ENCODE results near the gene NREP. TPM values are rescaled to one million over a fixed set of nuclear protein-coding genes. Genes with fewer than 3 reads are reported as not detected.

NREP gene
- polyA plus RNA-seq, 3 donors: 16.6 to 23.6 (median 17.1) TPM

GRCh38 chr5:111735583-111736270 is 21.3 kb downstream of the NREP start:
- Histone ChIP-seq H3K4me1 (ENCODE audit: control insufficient read depth in 1 of 2, insufficient read depth in 2 of 2, low read length in 2 of 2) (no peaks in the 10 kb centered on the region), H3K4me2 (replicated peaks; ENCODE audit: extremely low read depth, low read length, poor library complexity, severe bottlenecking) (no peak overlapping the region), H3K4me3 (replicated peaks in 1 of 3; ENCODE audit: low read depth in 2 of 3, low read length in 3 of 3) (no peak overlapping the region), H3K9me3 (replicated peaks in 1 of 2; ENCODE audit: control insufficient read depth in 1 of 2, insufficient read depth in 1 of 2, low read length in 2 of 2) (no peaks in the 10 kb centered on the region), H4K20me1 (ENCODE audit: insufficient read depth, low read length) (no peaks in the 10 kb centered on the region), H2AFZ (ENCODE audit: insufficient read depth, low read depth, low read length, poor library complexity, severe bottlenecking) (no peak overlapping the region), H3K27me3 (ENCODE audit: control insufficient read depth in 2 of 2, insufficient read depth in 2 of 2, low read length in 2 of 2) (no peaks in the 10 kb centered on the region), H3K27ac (ENCODE audit: low read depth in 1 of 2, low read length in 2 of 2) (no peak overlapping the region), H3K9ac (ENCODE audit: insufficient read depth, low read length, poor library complexity, severe bottlenecking) (no peak overlapping the region), H3K36me3 (replicated peaks in 1 of 2; ENCODE audit: control insufficient read depth in 1 of 2, insufficient read depth in 2 of 2, low read length in 2 of 2) (peaks cover 2 to 37% of the 10 kb centered on the region in 2 donors), H3K79me2 (ENCODE audit: insufficient read depth, low read length) (no peaks in the 10 kb centered on the region)
- H3K27ac Mint-ChIP-seq: no peak overlapping the region
- intact Hi-C loops (cut with micrococcal nuclease): no loop called here
- H3K36me3 Mint-ChIP-seq: peaks cover 32 to 37% of the 10 kb centered on the region in 2 donors
- H3K4me3 Mint-ChIP-seq: no peak overlapping the region
- WGBS (ENCODE audit: insufficient coverage): 86% methylated on average over 3 of the region's 8 CpGs
- H3K9me3 Mint-ChIP-seq: no peaks in the 10 kb centered on the region
- no peak for TF ChIP-seq CTCF (IDR thresholded peaks at IDR 0.05)
- DNase-seq: peak in 1 of 3 donors; percentile 14
- peaks cover 0 to 1% (median 0%) of the 10 kb centered on the region in 3 donors for H3K27me3 Mint-ChIP-seq (ENCODE audit: low read depth in 3 of 3)
- peaks cover 3% of the 10 kb centered on the region for H3K4me1 Mint-ChIP-seq

GRCh38 chr5:111734597-111734996 is 22.4 kb downstream of the NREP start:
- Histone ChIP-seq H3K4me3 (replicated peaks in 1 of 3; ENCODE audit: low read depth in 2 of 3, low read length in 3 of 3) (no peak overlapping the region), H3K36me3 (replicated peaks in 1 of 2; ENCODE audit: control insufficient read depth in 1 of 2, insufficient read depth in 2 of 2, low read length in 2 of 2) (peaks cover 2 to 37% of the 10 kb centered on the region in 2 donors), H3K79me2 (ENCODE audit: insufficient read depth, low read length) (no peaks in the 10 kb centered on the region), H2AFZ (ENCODE audit: insufficient read depth, low read depth, low read length, poor library complexity, severe bottlenecking) (no peak overlapping the region), H3K9me3 (replicated peaks in 1 of 2; ENCODE audit: control insufficient read depth in 1 of 2, insufficient read depth in 1 of 2, low read length in 2 of 2) (no peaks in the 10 kb centered on the region), H3K4me1 (ENCODE audit: control insufficient read depth in 1 of 2, insufficient read depth in 2 of 2, low read length in 2 of 2) (no peaks in the 10 kb centered on the region), H3K4me2 (replicated peaks; ENCODE audit: extremely low read depth, low read length, poor library complexity, severe bottlenecking) (no peak overlapping the region), H3K9ac (ENCODE audit: insufficient read depth, low read length, poor library complexity, severe bottlenecking) (no peak overlapping the region), H3K27ac (ENCODE audit: low read depth in 1 of 2, low read length in 2 of 2) (no peak overlapping the region), H4K20me1 (ENCODE audit: insufficient read depth, low read length) (no peaks in the 10 kb centered on the region), H3K27me3 (ENCODE audit: control insufficient read depth in 2 of 2, insufficient read depth in 2 of 2, low read length in 2 of 2) (no peaks in the 10 kb centered on the region)
- no peak for DNase-seq
- Mint-ChIP-seq H3K27me3 (ENCODE audit: low read depth in 3 of 3) (peaks cover 0 to 1% (median 0%) of the 10 kb centered on the region in 3 donors), H3K4me1 (peaks cover 3% of the 10 kb centered on the region), H3K36me3 (peaks cover 42 to 48% of the 10 kb centered on the region in 2 donors), H3K9me3 (no peaks in the 10 kb centered on the region), H3K4me3 (no peak overlapping the region), H3K27ac (peak overlapping the region in 1 of 7 donors; percentile 19)
- no CpG with 5 or more reads among the region's 3 CpGs for WGBS (ENCODE audit: insufficient coverage)
- no peak for TF ChIP-seq CTCF (IDR thresholded peaks at IDR 0.05)
- intact Hi-C loops (cut with micrococcal nuclease): no loop called here

Data from CD14-positive monocyte (primary cell).